Left lobe of liver (tissue), 2 donors: ENCODE measurements around the gene LRRC42. TPM values are rescaled to one million over a fixed set of nuclear protein-coding genes. Genes with fewer than 3 reads are reported as not detected.
A peak's percentile ranks its signal among the peaks of the same experiment; 100 is the strongest.
"Not testable (repeated sequence)": the region's sequence is repeated elsewhere in the genome, so short reads cannot be mapped to it uniquely, and the experiment has no call there.

Experiments used
- ATAC-seq: fragments of 200-7000 bp; cut with Tn5 transposase; one replicate; pipeline ENCODE4 v1.9.1; 2020; ENCODE audit warnings: mild to moderate bottlenecking, moderate library complexity
- DNase-seq: peaks from one replicate; pipeline ENCODE4 v3.0.0-alpha.2; 2020; ENCODE audit warnings: low spot score
- total RNA-seq: library from RNA; stranded (reverse); gene quantifications from one replicate; pipeline ENCODE4 v1.2.1, GENCODE V29; 2021
- donor health status: DM: no; HTN: no; CAD: no; lungs with moderate emphysema.
- donor health status: DM: no; HTN: yes; CAD: no.

Gene LRRC42
- total RNA-seq, 1 donor from 2014 or later = 10.5 TPM

DNA sequence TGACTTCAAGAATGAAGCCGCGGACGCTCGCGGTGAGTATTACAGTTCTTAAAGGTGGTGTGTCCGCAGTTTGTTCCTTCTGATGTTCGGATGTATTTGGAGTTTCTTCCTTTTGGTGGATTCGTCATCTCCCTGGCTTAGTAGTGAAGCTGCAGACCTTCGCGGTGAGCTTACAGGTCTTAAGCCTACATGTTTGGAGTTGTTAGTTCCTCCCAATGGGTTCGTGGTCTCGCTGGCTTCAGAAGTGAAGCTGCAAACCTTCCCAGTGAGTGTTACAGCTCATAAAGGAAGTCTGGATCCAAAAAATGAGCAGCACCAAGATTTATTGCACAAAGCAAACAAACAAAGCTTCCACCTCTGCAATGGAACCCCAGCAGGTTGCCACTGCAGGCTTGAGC lies 57.1 kb downstream of the LRRC42 start:
- no peak for ATAC-seq
- no peak for DNase-seq

DNA sequence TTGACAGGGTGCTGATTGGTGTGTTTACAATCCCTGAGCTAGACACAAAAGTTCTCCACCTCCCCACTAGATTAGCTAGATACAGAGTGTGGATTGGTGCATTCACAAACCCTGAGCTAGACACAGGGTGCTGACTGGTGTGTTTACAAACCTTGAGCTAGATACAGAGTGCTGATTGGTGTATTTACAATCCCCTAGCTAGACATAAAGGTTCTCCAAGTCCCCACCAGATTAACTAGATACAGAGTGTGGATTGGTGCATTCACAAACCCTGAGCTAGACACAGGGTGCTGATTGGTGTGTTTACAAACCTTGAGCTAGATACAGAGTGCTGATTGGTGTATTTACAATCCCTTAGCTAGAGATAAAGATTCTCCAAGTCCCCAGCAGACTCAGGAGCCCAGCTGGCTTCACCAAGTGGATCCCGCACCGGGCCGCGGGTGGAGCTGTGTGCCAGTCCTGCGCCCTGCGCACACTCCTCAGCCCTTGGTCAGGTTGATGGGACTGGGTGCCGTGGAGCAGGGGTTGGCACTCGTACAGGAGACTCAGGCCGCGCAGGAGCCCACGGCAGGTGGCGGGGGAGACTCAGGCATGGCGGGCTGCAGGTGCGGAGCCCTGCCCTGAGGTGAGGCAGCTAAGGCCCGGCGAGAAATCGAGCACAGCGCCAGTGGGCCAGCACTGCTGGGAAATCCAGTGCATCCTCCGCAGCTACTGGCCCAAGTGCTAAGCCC lies 57.8 kb downstream of the LRRC42 start:
- DNase-seq, ATAC-seq: not testable (repeated sequence)

DNA sequence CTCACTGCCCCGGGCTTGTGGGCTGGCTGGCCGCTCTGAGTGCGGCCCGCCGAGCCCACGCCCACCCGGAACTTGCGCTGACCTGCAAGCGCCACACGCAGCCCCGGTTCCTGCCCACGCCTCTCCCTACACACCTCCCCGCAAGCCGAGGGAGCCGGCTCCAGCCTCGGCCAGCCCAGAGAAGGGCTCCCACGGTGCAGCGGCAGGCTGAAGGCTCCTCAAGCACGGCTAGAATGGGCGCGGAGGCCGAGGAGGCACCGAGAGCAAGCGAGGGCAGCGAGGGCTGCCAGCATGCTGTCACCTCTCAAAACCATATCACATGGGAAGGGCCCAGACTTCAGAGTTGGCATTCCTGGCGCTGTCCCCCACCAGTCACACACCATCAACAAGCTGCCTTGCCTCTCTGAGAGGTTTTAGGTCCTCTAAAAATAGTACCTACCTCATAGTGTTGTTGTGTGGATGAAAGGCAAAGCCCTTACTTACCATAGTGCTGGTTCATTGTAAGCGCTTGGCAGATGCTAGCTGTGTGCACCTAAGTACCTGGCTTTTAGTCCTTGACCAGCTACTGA lies 58.4 kb downstream of the LRRC42 start:
- ATAC-seq (no peak), DNase-seq (peak; percentile 6)

DNA sequence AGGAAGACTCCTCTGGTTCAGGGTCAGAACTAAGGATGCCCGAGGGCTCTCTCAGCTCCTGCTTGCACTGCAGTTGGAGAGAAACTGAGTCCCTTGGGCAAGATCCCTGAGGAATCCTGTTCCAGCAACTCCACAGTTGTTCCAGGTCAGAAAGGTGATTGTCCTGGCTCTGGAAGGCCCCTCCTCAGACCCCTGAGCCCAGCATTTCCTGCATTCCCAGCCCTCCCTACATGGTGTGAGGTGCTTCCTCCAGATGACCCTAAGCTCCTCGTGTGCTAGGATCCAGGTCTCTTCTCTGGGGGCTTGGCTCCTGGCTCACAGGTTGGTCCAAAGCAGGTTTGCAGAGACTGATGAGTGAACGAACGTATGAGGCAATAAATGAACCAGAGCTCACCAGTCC lies 60.4 kb downstream of the LRRC42 start:
- ATAC-seq = no peak
- no peak for DNase-seq

DNA sequence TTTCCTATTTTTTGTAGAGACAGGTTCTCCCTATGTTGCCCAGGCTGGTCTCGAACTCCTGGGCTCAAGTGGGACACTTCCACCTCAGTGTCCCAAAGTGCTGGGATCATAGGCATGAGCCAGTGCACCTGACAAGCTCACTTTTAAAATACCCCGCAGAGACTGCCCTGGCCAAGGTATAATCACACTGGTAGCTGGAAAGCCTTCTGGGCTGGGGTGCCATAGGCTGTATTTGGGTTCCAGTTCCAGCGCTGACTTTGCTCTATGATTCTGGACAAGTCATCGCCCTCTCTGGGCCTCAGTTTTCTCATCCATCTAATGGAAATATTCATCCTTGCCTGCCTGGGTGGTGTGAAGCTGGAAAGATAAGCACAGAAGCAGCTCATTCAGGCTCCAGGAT lies 61.5 kb downstream of the LRRC42 start:
- no peak for ATAC-seq
- DNase-seq = no peak

DNA sequence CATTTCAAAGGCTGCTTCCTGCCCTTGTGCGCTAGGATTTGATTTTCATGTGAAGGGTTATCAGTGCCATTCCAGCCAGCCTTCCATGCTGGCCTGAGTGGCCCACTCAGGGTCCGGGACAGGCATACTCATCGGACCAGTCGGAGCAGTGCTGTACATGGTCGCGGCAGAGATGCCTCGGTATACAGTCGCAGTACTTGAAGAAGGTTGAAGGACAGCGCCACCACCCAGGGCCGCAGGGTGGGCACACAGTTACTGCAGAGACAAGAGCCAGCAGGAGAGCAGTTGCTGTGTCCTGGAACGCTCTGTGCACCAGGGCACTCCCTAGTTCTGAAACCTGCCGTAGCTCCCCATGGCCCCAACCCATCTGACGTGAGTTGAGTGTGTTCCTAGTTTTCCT lies 62.7 kb downstream of the LRRC42 start:
- DNase-seq (no peak), ATAC-seq (no peak)

DNA sequence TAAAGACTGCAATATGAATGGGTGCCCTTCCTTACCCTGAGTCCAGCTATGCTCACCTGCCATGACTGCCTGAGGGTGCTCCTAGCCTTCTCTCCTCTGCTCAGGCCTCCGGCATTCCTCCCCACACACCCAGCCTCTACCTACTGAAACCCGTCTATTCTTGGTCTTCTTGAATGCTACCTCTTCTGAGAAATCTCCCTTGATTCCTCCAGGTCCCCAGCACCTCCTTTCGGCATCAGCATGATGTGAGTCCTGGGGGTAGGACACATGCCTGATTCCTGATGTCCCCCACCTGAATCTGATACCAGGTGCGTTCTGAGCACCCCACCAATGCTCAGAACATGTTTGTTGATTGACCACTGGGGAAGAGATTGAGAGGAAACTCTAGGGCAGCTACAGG lies 63.3 kb downstream of the LRRC42 start:
- DNase-seq (no peak), ATAC-seq (no peak)

DNA sequence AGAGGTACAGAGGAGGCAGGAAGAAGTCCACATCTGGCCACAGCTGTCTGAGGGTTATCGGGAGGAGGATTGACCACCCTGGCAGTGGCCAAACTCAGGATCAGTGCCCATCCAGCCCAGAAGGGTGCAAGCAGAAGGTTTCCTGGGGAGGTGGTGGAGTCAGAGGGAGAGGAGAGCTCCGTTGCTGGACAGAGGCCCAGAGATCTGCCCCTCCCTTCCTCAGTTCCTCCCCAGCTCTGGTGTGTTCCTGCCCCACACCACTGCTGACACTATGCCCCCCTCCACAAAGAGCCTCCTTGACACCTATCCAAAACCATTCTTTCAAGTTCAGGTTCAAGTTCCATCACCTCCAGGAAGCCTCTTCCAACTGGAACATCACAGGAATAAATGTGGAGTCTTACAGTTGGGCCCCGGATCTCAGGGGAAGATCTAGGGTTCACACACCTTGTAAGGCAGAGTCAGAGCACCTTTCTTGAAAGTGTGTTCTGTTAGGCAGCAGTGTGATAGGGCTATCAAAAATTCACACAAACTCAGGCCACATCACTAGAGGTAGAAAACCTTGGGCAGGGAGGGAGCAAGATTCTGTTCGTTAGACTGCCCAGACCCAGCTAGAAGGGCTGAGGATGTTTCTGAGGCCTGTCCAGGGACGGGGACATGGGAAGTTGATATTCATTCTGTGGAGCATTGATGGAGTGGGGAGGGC lies 64.4 kb downstream of the LRRC42 start:
- ATAC-seq = no peak
- no peak for DNase-seq

DNA sequence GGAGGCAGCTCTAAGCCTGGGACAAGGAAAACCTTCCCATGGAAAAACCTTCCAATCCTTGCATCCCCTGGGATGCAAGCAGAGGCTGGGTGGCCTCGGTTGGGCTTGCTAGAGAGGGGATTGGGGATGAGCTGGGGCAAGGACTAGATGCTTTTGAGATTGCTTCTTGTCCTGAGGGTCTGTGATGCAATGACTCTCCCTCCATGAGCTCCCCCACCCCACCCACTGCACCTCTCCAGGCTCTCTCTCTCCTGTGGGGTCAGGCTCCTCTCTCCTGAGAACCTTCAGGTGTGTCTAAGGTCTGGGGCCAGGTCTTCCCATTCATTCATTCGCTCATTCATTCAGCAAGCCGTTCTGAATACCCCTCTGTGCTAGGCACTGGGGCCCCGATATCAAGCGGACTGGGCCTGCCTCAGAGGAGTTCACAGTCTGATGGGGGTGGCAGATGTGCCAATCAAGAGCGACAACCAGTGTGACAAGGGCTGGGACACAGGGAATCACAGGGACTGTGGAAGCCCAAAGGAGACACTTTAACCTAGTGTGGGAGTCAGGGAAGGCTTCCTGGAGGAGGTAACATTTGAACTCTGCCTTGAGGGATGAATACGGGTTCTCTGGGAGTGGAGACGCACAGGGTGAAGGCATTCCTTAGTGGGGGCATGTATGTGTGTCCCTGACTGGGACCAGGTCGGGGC lies 65.3 kb downstream of the LRRC42 start:
- peak; percentile 24 for DNase-seq
- ATAC-seq = no peak

DNA sequence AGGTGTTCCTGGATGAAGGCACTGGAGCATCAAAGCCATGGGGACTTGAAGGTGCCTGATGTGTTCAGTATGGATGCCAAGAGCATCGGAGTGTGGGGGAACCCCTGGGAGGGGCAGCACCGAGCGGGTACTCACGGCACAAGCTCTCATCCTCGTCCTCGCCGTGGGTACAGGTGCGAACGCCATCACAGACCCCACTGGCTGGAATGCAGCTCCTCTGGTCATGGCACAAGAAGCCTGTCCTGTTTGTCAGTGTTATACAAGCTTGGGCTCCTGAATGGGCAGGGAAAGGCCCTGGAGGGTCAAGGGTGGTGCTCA lies 65.8 kb downstream of the LRRC42 start:
- DNase-seq = no peak
- ATAC-seq = no peak

DNA sequence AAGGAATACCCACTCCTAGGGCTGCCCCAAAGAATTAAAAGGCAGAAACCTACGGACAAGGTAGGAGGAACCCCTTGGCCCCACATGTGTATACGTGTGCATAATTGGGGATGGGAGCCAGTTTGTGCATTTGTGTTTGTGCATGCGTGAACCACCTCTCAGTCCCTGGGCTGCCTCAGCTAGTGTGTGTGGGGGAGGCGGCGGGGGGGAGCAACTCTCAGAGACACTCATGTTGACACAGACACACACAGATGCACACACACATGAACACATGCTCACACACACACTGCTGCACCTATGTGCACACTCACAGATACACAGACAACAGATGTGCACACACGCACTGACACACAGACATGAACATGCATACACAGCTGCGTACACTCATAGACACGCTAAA lies 66.7 kb downstream of the LRRC42 start:
- peak; percentile 26 for DNase-seq
- no peak for ATAC-seq

DNA sequence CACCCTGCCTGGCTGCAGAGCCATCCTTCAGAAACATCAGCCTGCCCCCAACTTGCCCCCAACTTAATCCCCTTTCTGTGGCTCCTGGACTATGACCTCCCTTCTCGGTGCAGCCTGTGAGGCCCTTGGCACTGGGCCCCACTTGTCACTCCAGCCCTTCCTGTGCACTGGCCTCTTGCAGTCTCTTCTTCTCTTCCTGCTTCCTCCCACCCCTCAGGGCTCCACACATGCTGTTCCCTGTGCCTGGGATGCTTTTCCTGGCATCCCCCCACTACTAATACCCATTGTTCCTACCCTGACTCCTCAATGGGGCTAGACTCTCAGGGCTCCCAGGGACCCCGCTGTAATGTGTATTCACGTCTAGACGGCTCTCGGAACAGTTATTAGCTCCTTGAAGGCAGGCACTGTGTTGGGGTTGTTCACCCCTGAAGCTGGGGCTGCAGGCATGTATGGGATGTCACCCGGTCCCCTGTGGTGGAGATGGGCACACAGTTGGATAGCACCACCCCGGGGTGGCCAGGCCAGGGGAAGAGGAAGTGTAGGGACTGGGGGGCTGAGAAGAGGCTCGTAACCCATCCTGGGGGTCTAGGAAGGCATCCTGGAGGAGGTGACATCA lies 67.4 kb downstream of the LRRC42 start:
- DNase-seq (peak; percentile 46), ATAC-seq (peak; percentile 38)

DNA sequence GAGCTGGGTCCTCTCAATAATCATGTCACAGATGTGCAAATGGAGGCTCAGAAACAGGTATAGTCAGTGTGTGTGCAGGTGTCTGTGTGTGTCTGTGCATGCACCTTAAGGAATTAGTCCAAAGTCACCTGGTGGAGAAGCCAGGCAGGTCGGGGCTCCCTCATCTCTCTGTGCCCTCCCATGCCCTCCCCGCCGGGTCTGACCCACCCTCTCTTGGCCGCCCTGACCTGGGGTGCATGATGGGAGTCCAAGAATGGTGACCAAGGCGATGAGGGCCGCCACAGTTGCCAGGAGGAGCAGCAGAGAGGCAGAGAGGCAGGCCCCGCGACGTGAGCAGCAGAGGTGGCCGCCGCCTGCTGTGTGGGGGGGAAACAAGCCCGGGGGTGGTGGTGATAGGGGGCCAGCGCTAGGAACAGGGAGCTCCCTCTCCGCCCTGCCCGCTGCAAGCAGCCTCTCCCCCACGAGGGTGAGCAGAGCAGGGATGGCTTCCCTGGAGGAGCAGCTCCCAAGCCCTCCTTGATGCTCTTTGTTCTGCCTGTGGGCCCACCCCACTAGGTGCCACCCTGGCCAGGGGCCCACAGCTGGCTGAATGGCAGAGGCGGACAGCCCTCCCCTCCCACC lies 68.0 kb downstream of the LRRC42 start:
- ATAC-seq (no peak), DNase-seq (peak; percentile 39)

DNA sequence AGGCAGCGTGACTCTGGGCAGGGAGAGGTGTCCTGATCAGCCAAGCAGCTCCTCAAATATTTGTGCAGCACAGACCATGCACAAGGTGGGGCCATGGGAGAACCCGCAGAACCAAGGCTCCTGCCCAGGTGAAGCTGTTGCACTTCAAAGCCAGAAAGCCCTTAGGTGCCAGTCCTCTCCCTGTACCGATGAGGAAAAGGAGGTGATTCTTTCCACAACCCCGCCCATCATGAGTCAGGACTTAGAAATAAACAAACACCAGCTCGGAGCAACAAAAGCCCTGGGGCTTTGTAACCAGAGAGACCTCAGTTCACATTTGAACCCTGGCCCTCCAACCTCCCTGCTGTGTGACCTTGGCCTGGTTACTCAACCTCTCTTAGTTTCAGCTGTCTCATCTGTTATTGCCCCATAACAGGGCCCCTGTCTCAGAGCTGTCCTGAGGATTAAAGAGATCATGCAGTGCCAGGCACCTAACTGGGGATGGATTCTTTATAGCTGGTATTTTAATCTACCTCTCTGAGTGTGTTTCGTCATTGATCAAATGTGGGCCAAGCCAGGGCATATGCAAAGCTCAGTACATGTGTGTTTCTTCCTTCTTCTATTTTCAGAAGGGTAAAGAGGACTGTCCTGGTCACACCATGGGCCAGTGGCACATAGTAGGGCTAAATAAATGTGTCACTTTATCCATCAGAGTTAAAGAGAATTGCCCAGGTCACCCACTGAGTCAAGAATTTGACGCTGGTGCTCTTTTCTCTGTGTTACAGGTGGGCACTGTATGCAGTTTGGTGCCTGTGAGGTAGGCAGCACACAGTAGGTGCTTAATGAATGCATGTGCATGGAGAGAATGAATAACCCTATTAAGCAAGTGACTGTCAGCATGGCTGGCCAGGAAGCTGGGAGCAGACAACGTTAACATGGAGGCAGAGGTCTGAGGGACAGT lies 70.5 kb downstream of the LRRC42 start:
- ATAC-seq (peak; percentile 79), DNase-seq (peak; percentile 67)

Other genes with a start within 250 kb of the LRRC42 start
- not detected for gene GLIS1, start 207.2 kb upstream of the LRRC42 start, total RNA-seq
- 5.8 TPM for gene NDC1, start 108.1 kb upstream of the LRRC42 start, total RNA-seq
- 18.3 TPM for gene YIPF1, start 56.6 kb upstream of the LRRC42 start, total RNA-seq
- gene DIO1, start 52.2 kb upstream of the LRRC42 start, total RNA-seq = 39.4 TPM
- 14.4 TPM for gene IFT25, start 651 bp upstream of the LRRC42 start, total RNA-seq
- 0.63 TPM for gene LDLRAD1, start 71.8 kb downstream of the LRRC42 start, total RNA-seq
- gene TMEM59, start 106.9 kb downstream of the LRRC42 start, total RNA-seq = 275 TPM
- 2.9 TPM for gene TCEANC2, start 107.3 kb downstream of the LRRC42 start, total RNA-seq
- gene CDCP2, start 206.7 kb downstream of the LRRC42 start, total RNA-seq = not detected